Upper lobe of left lung (tissue), 4 donors: ENCODE measurements around the gene CLASP1.
"Not testable (repeated sequence)": the region's sequence is repeated elsewhere in the genome, so short reads cannot be mapped to it uniquely, and the experiment has no call there.

ENCODE experiments used
- CTCF ChIP-seq, 6 experiments: fragments of 450-650 bp in 4 of 6; fragments of 200-600 bp in 2 of 6; sonication (generic) in 2 of 6; IDR thresholded peaks; one replicate each; pipeline ENCODE4 v1.5.1; 2016 to 2019; ENCODE audit warnings: antibody characterized with exemption in 6 of 6
- EP300 ChIP-seq, 4 donors: sonication (generic); formaldehyde crosslinking; IDR thresholded peaks; one replicate each; pipeline ENCODE4 v1.5.1; 2017; ENCODE audit warnings: antibody characterized with exemption in 4 of 4, control low read depth in 2 of 4
- POLR2A ChIP-seq, 4 donors: fragments of 450-650 bp; IDR thresholded peaks; one replicate each; pipeline ENCODE4 v1.5.1; 2016 to 2017; ENCODE audit warnings: antibody characterized with exemption in 4 of 4, mild to moderate bottlenecking in 2 of 4
- POLR2AphosphoS5 ChIP-seq, 2 donors: sonication (generic); formaldehyde crosslinking; IDR thresholded peaks; one replicate each; pipeline ENCODE4 v1.5.1; 2017; ENCODE audit warnings: antibody characterized with exemption in 2 of 2

DNA sequence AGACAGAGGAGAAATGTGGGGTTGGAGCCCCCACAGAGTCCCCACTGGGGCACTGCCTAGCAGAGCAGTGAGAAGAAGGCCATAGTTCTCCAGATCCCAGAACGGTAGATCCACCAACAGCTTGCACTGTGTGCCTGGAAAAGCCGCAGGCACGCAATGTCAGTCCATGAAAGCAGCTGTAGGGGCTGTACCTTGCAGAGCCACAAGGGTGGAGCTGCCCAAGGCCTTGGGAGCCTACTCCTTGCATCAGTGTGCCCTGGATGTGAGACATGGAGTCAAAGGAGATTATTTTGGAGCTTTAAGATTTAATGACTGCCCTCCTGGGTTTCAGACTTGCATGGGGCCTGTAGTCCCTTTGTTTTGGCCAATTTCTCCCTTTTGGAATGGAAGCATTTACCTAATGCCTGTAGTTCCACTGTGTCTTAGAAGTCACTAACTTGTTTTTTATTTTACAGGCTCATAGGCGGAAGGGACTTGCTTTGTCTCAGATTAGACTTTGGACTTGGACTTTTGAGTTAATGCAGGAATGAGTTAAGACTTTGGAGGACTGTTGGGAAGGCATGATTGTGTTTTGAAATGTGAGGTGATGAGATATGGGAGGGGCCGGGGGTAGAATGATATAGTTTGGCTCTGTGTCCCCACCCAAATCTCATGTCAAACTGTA, 274.7 kb downstream of the CLASP1 start:
- not testable (repeated sequence) for TF ChIP-seq CTCF, POLR2A, POLR2AphosphoS5, EP300 (IDR thresholded peaks at IDR 0.05)
